Measurements from ENCODE around the gene ANTXRL.

ANTXRL gene

GRCh38 chr10:46287846-46288477 is 1.2 kb downstream of the ANTXRL start:
- H3K4me3 ChIP-seq (ENCODE audit: insufficient read depth, low read depth, low read length, poor library complexity, severe bottlenecking): no peak overlapping the region
- no peak for DNase-seq
- no peaks in the 10 kb centered on the region for H3K9me3 ChIP-seq (ENCODE audit: control insufficient read depth, low read length)
- H3K36me3 ChIP-seq (ENCODE audit: control insufficient read depth, insufficient read depth, low read length): no peaks in the 10 kb centered on the region
- H3K27ac ChIP-seq (ENCODE audit: insufficient read depth, low read length, poor library complexity, severe bottlenecking): no peak overlapping the region
- no peaks in the 10 kb centered on the region for H3K27me3 ChIP-seq (replicated peaks; ENCODE audit: control insufficient read depth, insufficient read depth, low read length, poor library complexity, severe bottlenecking)
- peaks cover 4% of the 10 kb centered on the region for H3K4me1 ChIP-seq (ENCODE audit: control insufficient read depth, insufficient read depth, low read length, poor library complexity, severe bottlenecking)

- no peak for DNase-seq
- Histone ChIP-seq H3K4me1 (ENCODE audit: control insufficient read depth, insufficient read depth, low read length, poor library complexity, severe bottlenecking) (peaks cover 3% of the 10 kb centered on the region), H3K36me3 (ENCODE audit: control insufficient read depth, insufficient read depth, low read length) (no peaks in the 10 kb centered on the region), H3K9me3 (ENCODE audit: control insufficient read depth, low read length) (no peaks in the 10 kb centered on the region), H3K4me3 (ENCODE audit: insufficient read depth, low read depth, low read length, poor library complexity, severe bottlenecking) (no peak overlapping the region), H3K27ac (ENCODE audit: insufficient read depth, low read length, poor library complexity, severe bottlenecking) (no peak overlapping the region), H3K27me3 (replicated peaks; ENCODE audit: control insufficient read depth, insufficient read depth, low read length, poor library complexity, severe bottlenecking) (no peaks in the 10 kb centered on the region)
These were observed 1.9 kb downstream of the ANTXRL start for GRCh38 chr10:46288601-46289206.

GRCh38 chr10:46289209-46289810 is 2.5 kb downstream of the ANTXRL start:
- H3K4me3 ChIP-seq (ENCODE audit: insufficient read depth, low read depth, low read length, poor library complexity, severe bottlenecking): no peak overlapping the region
- H3K4me1 ChIP-seq (ENCODE audit: control insufficient read depth, insufficient read depth, low read length, poor library complexity, severe bottlenecking): no peaks in the 10 kb centered on the region
- H3K27ac ChIP-seq (ENCODE audit: insufficient read depth, low read length, poor library complexity, severe bottlenecking): no peak overlapping the region
- no peaks in the 10 kb centered on the region for H3K27me3 ChIP-seq (replicated peaks; ENCODE audit: control insufficient read depth, insufficient read depth, low read length, poor library complexity, severe bottlenecking)
- no peak for DNase-seq
- H3K36me3 ChIP-seq (ENCODE audit: control insufficient read depth, insufficient read depth, low read length): no peaks in the 10 kb centered on the region
- H3K9me3 ChIP-seq (ENCODE audit: control insufficient read depth, low read length): no peaks in the 10 kb centered on the region

- no peak overlapping the region for H3K27ac ChIP-seq (ENCODE audit: insufficient read depth, low read length, poor library complexity, severe bottlenecking)
- no peak for DNase-seq
- no peaks in the 10 kb centered on the region for H3K36me3 ChIP-seq (ENCODE audit: control insufficient read depth, insufficient read depth, low read length)
- H3K9me3 ChIP-seq (ENCODE audit: control insufficient read depth, low read length): no peaks in the 10 kb centered on the region
- no peaks in the 10 kb centered on the region for H3K27me3 ChIP-seq (replicated peaks; ENCODE audit: control insufficient read depth, insufficient read depth, low read length, poor library complexity, severe bottlenecking)
- H3K4me1 ChIP-seq (ENCODE audit: control insufficient read depth, insufficient read depth, low read length, poor library complexity, severe bottlenecking): no peaks in the 10 kb centered on the region
- no peak overlapping the region for H3K4me3 ChIP-seq (ENCODE audit: insufficient read depth, low read depth, low read length, poor library complexity, severe bottlenecking)
These were observed 3.5 kb downstream of the ANTXRL start for GRCh38 chr10:46290101-46290886.

- Histone ChIP-seq H3K27me3 (replicated peaks; ENCODE audit: control insufficient read depth, insufficient read depth, low read length, poor library complexity, severe bottlenecking) (no peaks in the 10 kb centered on the region), H3K4me1 (ENCODE audit: control insufficient read depth, insufficient read depth, low read length, poor library complexity, severe bottlenecking) (no peaks in the 10 kb centered on the region), H3K9me3 (ENCODE audit: control insufficient read depth, low read length) (no peaks in the 10 kb centered on the region), H3K36me3 (ENCODE audit: control insufficient read depth, insufficient read depth, low read length) (no peaks in the 10 kb centered on the region), H3K4me3 (ENCODE audit: insufficient read depth, low read depth, low read length, poor library complexity, severe bottlenecking) (no peak overlapping the region), H3K27ac (ENCODE audit: insufficient read depth, low read length, poor library complexity, severe bottlenecking) (no peak overlapping the region)
- DNase-seq: no peak
These were observed 5.2 kb downstream of the ANTXRL start for GRCh38 chr10:46291817-46292572.

GRCh38 chr10:46292573-46293023 is 5.8 kb downstream of the ANTXRL start:
- Histone ChIP-seq H3K4me1 (ENCODE audit: control insufficient read depth, insufficient read depth, low read length, poor library complexity, severe bottlenecking) (no peaks in the 10 kb centered on the region), H3K27ac (ENCODE audit: insufficient read depth, low read length, poor library complexity, severe bottlenecking) (no peak overlapping the region), H3K4me3 (ENCODE audit: insufficient read depth, low read depth, low read length, poor library complexity, severe bottlenecking) (no peak overlapping the region), H3K9me3 (ENCODE audit: control insufficient read depth, low read length) (no peaks in the 10 kb centered on the region), H3K36me3 (ENCODE audit: control insufficient read depth, insufficient read depth, low read length) (no peaks in the 10 kb centered on the region), H3K27me3 (replicated peaks; ENCODE audit: control insufficient read depth, insufficient read depth, low read length, poor library complexity, severe bottlenecking) (no peaks in the 10 kb centered on the region)
- no peak for DNase-seq

GRCh38 chr10:46293228-46293627 is 6.4 kb downstream of the ANTXRL start:
- Histone ChIP-seq H3K9me3 (ENCODE audit: control insufficient read depth, low read length) (no peaks in the 10 kb centered on the region), H3K27ac (ENCODE audit: insufficient read depth, low read length, poor library complexity, severe bottlenecking) (no peak overlapping the region), H3K27me3 (replicated peaks; ENCODE audit: control insufficient read depth, insufficient read depth, low read length, poor library complexity, severe bottlenecking) (no peaks in the 10 kb centered on the region), H3K36me3 (ENCODE audit: control insufficient read depth, insufficient read depth, low read length) (no peaks in the 10 kb centered on the region), H3K4me3 (ENCODE audit: insufficient read depth, low read depth, low read length, poor library complexity, severe bottlenecking) (no peak overlapping the region), H3K4me1 (ENCODE audit: control insufficient read depth, insufficient read depth, low read length, poor library complexity, severe bottlenecking) (peaks cover 2% of the 10 kb centered on the region)
- DNase-seq: no peak

GRCh38 chr10:46293832-46294640 is 7.2 kb downstream of the ANTXRL start:
- H3K9me3 ChIP-seq (ENCODE audit: control insufficient read depth, low read length): no peaks in the 10 kb centered on the region
- no peak overlapping the region for H3K4me3 ChIP-seq (ENCODE audit: insufficient read depth, low read depth, low read length, poor library complexity, severe bottlenecking)
- H3K36me3 ChIP-seq (ENCODE audit: control insufficient read depth, insufficient read depth, low read length): no peaks in the 10 kb centered on the region
- no peak for DNase-seq
- H3K27me3 ChIP-seq (replicated peaks; ENCODE audit: control insufficient read depth, insufficient read depth, low read length, poor library complexity, severe bottlenecking): no peaks in the 10 kb centered on the region
- peaks cover 10% of the 10 kb centered on the region for H3K4me1 ChIP-seq (ENCODE audit: control insufficient read depth, insufficient read depth, low read length, poor library complexity, severe bottlenecking)
- H3K27ac ChIP-seq (ENCODE audit: insufficient read depth, low read length, poor library complexity, severe bottlenecking): no peak overlapping the region

- no peaks in the 10 kb centered on the region for H3K36me3 ChIP-seq (ENCODE audit: control insufficient read depth, insufficient read depth, low read length)
- no peak overlapping the region for H3K27ac ChIP-seq (ENCODE audit: insufficient read depth, low read length, poor library complexity, severe bottlenecking)
- no peaks in the 10 kb centered on the region for H3K27me3 ChIP-seq (replicated peaks; ENCODE audit: control insufficient read depth, insufficient read depth, low read length, poor library complexity, severe bottlenecking)
- no peak for DNase-seq
- H3K4me1 ChIP-seq (ENCODE audit: control insufficient read depth, insufficient read depth, low read length, poor library complexity, severe bottlenecking): peaks cover 17% of the 10 kb centered on the region
- H3K4me3 ChIP-seq (ENCODE audit: insufficient read depth, low read depth, low read length, poor library complexity, severe bottlenecking): no peak overlapping the region
- no peaks in the 10 kb centered on the region for H3K9me3 ChIP-seq (ENCODE audit: control insufficient read depth, low read length)
These were observed 7.9 kb downstream of the ANTXRL start for GRCh38 chr10:46294641-46295220.
